Retinal pigment epithelial cell (primary cell): ENCODE results near the gene PATZ1.

Experiments
- DNase-seq: peaks from one replicate; pipeline ENCODE4 v3.0.0-alpha.2; 2010; ENCODE audit warnings: low read depth
- H3K4me3 ChIP-seq: 2 replicates; pipeline ENCODE4 v1.5.1; 2011; ENCODE audit warnings: mild to moderate bottlenecking, low read length, control low read depth, moderate library complexity
- TF ChIP-seq, protein P1 (sequence below): conservative IDR thresholded peaks from 2 replicates; pipeline ENCODE4 v1.5.1; 2011; ENCODE audit warnings: low read depth, low read length, control low read depth, inconsistent platforms

Gene PATZ1

DNA sequence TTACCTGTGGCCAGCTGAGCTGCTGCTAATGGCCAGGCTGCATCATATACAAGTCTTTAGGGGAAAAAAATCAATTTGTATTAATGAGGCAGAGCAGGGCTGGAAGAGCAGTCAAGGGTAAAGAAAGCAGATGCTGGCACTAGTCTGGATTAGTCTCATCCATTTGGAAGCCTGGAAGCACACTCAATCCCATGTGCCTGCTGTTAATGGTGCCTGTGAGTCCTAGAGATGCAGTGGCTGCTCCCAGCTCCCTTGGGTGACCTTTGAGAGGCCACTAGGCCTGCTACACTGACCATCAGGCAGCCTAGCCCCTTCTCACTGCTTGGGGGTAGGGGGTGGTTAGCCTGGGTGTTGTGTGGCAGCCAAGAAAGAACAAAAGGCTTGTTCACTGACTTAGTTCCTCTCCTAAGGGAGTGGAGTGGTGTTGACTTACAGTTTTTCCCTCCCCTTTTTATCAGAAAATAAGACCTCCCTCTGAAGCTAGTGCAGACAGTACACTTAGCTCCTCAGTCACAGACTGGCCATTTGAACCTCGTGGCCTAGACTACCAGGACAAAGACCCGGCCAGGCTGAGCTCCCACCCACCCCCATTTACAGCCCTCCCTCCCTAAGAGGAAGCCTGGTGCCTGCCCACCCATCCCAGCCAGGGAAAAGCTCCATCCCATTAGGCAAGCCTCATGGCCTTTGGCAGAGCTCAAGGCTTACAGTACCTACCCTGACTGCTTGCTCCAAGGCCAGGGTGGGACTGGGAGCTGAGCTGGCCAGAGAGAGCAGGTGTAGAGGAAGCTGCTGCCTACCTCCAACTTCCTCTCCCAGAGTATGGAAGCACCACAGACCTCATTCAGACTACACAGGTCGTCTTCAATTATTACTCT, 61.6 kb downstream of the PATZ1 start:
- H3K4me3 ChIP-seq = no peak overlapping the region
- TF ChIP-seq, protein P1, sequence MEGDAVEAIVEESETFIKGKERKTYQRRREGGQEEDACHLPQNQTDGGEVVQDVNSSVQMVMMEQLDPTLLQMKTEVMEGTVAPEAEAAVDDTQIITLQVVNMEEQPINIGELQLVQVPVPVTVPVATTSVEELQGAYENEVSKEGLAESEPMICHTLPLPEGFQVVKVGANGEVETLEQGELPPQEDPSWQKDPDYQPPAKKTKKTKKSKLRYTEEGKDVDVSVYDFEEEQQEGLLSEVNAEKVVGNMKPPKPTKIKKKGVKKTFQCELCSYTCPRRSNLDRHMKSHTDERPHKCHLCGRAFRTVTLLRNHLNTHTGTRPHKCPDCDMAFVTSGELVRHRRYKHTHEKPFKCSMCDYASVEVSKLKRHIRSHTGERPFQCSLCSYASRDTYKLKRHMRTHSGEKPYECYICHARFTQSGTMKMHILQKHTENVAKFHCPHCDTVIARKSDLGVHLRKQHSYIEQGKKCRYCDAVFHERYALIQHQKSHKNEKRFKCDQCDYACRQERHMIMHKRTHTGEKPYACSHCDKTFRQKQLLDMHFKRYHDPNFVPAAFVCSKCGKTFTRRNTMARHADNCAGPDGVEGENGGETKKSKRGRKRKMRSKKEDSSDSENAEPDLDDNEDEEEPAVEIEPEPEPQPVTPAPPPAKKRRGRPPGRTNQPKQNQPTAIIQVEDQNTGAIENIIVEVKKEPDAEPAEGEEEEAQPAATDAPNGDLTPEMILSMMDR = no peak
- no peak for DNase-seq

- TF ChIP-seq, protein P1 = no peak
- DNase-seq = no peak
- no peak overlapping the region for H3K4me3 ChIP-seq
These were observed 63.2 kb downstream of the PATZ1 start for GRCh38 chr22:31282748-31283468.

DNA sequence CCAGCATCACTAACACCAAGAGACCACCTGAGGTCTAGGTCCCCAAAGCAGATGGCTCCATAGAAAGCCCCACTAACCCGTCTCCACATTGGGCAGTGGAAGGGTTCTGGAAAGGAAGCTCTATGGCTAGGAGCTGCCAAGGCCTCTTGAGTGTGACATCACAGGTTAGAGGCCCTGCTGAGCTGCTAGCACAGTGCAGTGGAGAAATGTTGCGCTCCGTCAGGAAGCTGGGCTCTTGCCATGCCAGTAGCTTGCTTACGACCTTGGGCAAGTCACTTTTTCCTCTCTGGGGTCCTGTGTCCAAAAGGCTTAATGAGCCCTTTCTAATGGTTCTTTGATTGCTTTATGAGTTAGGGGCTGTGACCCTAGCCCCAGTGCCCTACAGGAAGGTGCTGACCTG, 64.4 kb downstream of the PATZ1 start:
- DNase-seq = no peak
- no peak overlapping the region for H3K4me3 ChIP-seq
- TF ChIP-seq, protein P1 = no peak

DNA sequence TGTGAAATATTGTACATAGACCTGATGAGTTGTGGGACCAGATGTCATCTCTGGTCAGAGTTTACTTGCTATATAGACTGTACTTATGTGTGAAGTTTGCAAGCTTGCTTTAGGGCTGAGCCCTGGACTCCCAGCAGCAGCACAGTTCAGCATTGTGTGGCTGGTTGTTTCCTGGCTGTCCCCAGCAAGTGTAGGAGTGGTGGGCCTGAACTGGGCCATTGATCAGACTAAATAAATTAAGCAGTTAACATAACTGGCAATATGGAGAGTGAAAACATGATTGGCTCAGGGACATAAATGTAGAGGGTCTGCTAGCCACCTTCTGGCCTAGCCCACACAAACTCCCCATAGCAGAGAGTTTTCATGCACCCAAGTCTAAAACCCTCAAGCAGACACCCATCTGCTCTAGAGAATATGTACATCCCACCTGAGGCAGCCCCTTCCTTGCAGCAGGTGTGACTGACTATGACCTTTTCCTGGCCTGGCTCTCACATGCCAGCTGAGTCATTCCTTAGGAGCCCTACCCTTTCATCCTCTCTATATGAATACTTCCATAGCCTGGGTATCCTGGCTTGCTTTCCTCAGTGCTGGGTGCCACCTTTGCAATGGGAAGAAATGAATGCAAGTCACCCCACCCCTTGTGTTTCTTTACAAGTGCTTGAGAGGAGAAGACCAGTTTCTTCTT, 66.2 kb downstream of the PATZ1 start:
- TF ChIP-seq, protein P1 = no peak
- no peak overlapping the region for H3K4me3 ChIP-seq
- no peak for DNase-seq

GRCh38 chr22:31279327-31279669, 66.8 kb downstream of the PATZ1 start:
- no peak for DNase-seq
- TF ChIP-seq, protein P1 = no peak
- no peak overlapping the region for H3K4me3 ChIP-seq

GRCh38 chr22:31278626-31279326, 67.4 kb downstream of the PATZ1 start:
- TF ChIP-seq, protein P1 = no peak
- H3K4me3 ChIP-seq = no peak overlapping the region
- no peak for DNase-seq
